Thymus (tissue), 11 donors: ENCODE results near the gene JAK1. TPM values are rescaled to one million over a fixed set of nuclear protein-coding genes. Genes with fewer than 3 reads are reported as not detected.
"Not testable (repeated sequence)": the region's sequence is repeated elsewhere in the genome, so short reads cannot be mapped to it uniquely, and the experiment has no call there.

Source experiments
- DNase-seq, 9 donors: peaks; one replicate each; pipeline ENCODE4 v3.0.0-alpha.2; 2013; ENCODE audit warnings: low spot score in 9 of 9, low read depth in 6 of 9, missing footprints in 1 of 9
- H3K27ac ChIP-seq, 2 donors: one replicate each; pipeline ENCODE4 v1.5.1; 2013; ENCODE audit warnings: control low read depth in 1 of 2, low read depth in 1 of 2, low read length in 1 of 2, mild to moderate bottlenecking in 1 of 2, moderate library complexity in 1 of 2
- H3K27me3 ChIP-seq, 2 donors: one replicate each; pipeline ENCODE4 v1.5.1; 2013; ENCODE audit warnings: low read length in 1 of 2; ENCODE audit not compliant: control insufficient read depth in 2 of 2, insufficient read depth in 1 of 2
- H3K36me3 ChIP-seq, 2 donors: one replicate each; pipeline ENCODE4 v1.5.1; 2013; ENCODE audit warnings: low read length in 1 of 2, mild to moderate bottlenecking in 1 of 2, moderate library complexity in 1 of 2; ENCODE audit not compliant: control insufficient read depth in 2 of 2, insufficient read depth in 2 of 2
- H3K4me1 ChIP-seq, 2 donors: one replicate each; pipeline ENCODE4 v1.5.1; 2013; ENCODE audit warnings: low read length in 2 of 2; ENCODE audit not compliant: control insufficient read depth in 2 of 2, insufficient read depth in 2 of 2
- H3K4me3 ChIP-seq, 2 donors: one replicate each; pipeline ENCODE4 v1.5.1; 2013; ENCODE audit warnings: low read length in 2 of 2, control low read depth in 1 of 2, mild to moderate bottlenecking in 1 of 2
- H3K9me3 ChIP-seq, 2 donors: one replicate each; pipeline ENCODE4 v1.5.1; 2013; ENCODE audit warnings: low read length in 1 of 2, mild to moderate bottlenecking in 1 of 2; ENCODE audit not compliant: control insufficient read depth in 2 of 2, insufficient read depth in 1 of 2
- WGBS: extraction: QIAGEN DNeasy Blood & Tissue Kit; methylation state at CpG from one replicate; pipeline ENCODE4 v1.1.7; 2013; 5-methylcytosine and 5-hydroxymethylcytosine counted together
- polyA plus RNA-seq: library from polyadenylated mRNA; stranded (reverse); fragments of 200-250 nt; gene quantifications from one replicate; pipeline ENCODE4 v1.2.3, GENCODE V29; 2013
- total RNA-seq: library from RNA; stranded (reverse); fragments of 120-200 nt; gene quantifications from one replicate; pipeline ENCODE4 v1.2.4, GENCODE V29; 2013
- donor health status: healthy.

The JAK1 gene
- total and polyA plus RNA-seq, 2 donors: 97.4 to 101 TPM

- H3K9me3 ChIP-seq: peaks cover 0 to 1% of the 10 kb centered on the region in 2 donors
- 91% methylated on average over 9 of the region's 9 CpGs for WGBS
- no peaks in the 10 kb centered on the region for H3K27me3 ChIP-seq
- peaks cover 4 to 15% of the 10 kb centered on the region in 2 donors for H3K4me1 ChIP-seq
- no peak overlapping the region for H3K4me3 ChIP-seq
- peak overlapping the region in 1 of 2 donors; percentile 36 for H3K27ac ChIP-seq
- DNase-seq: no peak
- H3K36me3 ChIP-seq: no peaks in the 10 kb centered on the region
Measured at GRCh38 chr1:64934115-64934877, 32.1 kb downstream of the JAK1 start.

DNA sequence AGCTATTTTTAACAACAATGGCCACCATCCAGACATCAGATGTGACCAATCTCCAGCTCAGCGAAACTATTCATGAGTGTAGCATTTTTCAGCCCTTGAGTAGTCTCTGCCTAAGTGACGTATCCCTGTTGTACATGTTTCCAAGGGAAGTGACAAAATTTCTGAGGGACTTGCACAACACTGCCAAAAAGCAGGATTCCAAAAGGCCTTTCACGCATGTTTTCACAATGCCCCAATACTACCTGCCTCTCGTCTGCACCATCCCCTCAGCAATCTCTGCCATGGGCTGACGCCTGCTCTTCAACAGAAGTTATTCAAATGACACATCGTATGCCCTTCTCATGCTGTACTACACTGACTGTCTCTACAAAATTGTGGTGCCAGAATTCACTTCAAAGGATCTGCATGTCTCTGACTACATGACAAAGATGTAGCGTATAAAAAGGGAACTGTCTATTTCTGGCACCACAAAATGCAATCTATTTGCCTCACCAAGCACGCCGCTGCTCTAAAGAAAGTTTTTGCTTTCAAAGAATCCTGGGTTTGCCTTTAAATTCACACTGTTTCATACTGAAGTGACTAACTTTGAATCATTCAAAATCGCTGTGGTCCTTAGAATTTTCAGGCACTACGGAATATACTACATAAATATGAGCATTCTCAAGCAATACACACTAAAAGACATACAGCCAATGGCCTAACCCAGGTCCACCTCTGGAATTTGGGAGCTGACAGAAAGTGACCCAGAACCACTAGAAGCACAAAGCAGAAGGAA lies 32.9 kb downstream of the JAK1 start:
- H3K27ac ChIP-seq: peak overlapping the region; percentile 10 to 61
- DNase-seq: peak in 2 of 9 donors; percentile 42 to 58
- no peak overlapping the region for H3K4me3 ChIP-seq
- H3K27me3 ChIP-seq: no peaks in the 10 kb centered on the region
- H3K4me1 ChIP-seq: peaks cover 4 to 18% of the 10 kb centered on the region in 2 donors
- peaks cover 0 to 1% of the 10 kb centered on the region in 2 donors for H3K9me3 ChIP-seq
- H3K36me3 ChIP-seq: no peaks in the 10 kb centered on the region
- WGBS: 52% methylated on average over 11 of the region's 11 CpGs

GRCh38 chr1:64932962-64933295 lies 33.4 kb downstream of the JAK1 start:
- peaks cover 0 to 1% of the 10 kb centered on the region in 2 donors for H3K9me3 ChIP-seq
- no peak for DNase-seq
- 67% methylated on average over 4 of the region's 4 CpGs for WGBS

GRCh38 chr1:64930640-64931039 lies 35.7 kb downstream of the JAK1 start:
- H3K27me3 ChIP-seq, H3K4me3 ChIP-seq, DNase-seq, H3K36me3 ChIP-seq, H3K27ac ChIP-seq, H3K9me3 ChIP-seq: not testable (repeated sequence)
- H3K4me1 ChIP-seq: peaks cover 4 to 33% of the 10 kb centered on the region in 2 donors

More at GRCh38 chr1:64932962-64933295, 33.4 kb downstream of the JAK1 start:
- H3K4me3 ChIP-seq: no peak overlapping the region
- no peaks in the 10 kb centered on the region for H3K36me3 ChIP-seq
- no peaks in the 10 kb centered on the region for H3K27me3 ChIP-seq
- H3K4me1 ChIP-seq: peaks cover 4 to 24% of the 10 kb centered on the region in 2 donors
- H3K27ac ChIP-seq: no peak overlapping the region

GRCh38 chr1:64929221-64929620 lies 37.1 kb downstream of the JAK1 start:
- Histone ChIP-seq H3K9me3 (peaks cover 1 to 4% of the 10 kb centered on the region in 2 donors), H3K27me3 (no peaks in the 10 kb centered on the region), H3K4me1 (peaks cover 15 to 43% of the 10 kb centered on the region in 2 donors), H3K27ac (no peak overlapping the region), H3K4me3 (no peak overlapping the region), H3K36me3 (no peaks in the 10 kb centered on the region)
- DNase-seq: no peak

- Histone ChIP-seq H3K36me3 (no peaks in the 10 kb centered on the region), H3K27me3 (no peaks in the 10 kb centered on the region), H3K9me3 (peaks cover 1 to 4% of the 10 kb centered on the region in 2 donors), H3K4me3 (no peak overlapping the region), H3K27ac (peak overlapping the region in 1 of 2 donors; percentile 2), H3K4me1 (peaks cover 13 to 39% of the 10 kb centered on the region in 2 donors)
- DNase-seq: peak in 1 of 9 donors; percentile 19
- over 99% methylated on average over 2 of the region's 2 CpGs for WGBS
Measured at GRCh38 chr1:64928325-64928724, 38.0 kb downstream of the JAK1 start.

GRCh38 chr1:64925594-64925993 lies 40.8 kb downstream of the JAK1 start:
- no peaks in the 10 kb centered on the region for H3K36me3 ChIP-seq
- H3K4me1 ChIP-seq: peaks cover 12 to 46% of the 10 kb centered on the region in 2 donors
- 83% methylated on average over 2 of the region's 2 CpGs for WGBS
- peaks cover 0 to 4% of the 10 kb centered on the region in 2 donors for H3K9me3 ChIP-seq
- no peak overlapping the region for H3K27ac ChIP-seq
- no peak overlapping the region for H3K4me3 ChIP-seq
- H3K27me3 ChIP-seq: no peaks in the 10 kb centered on the region
- DNase-seq: no peak

- Histone ChIP-seq H3K9me3 (peaks cover 0 to 4% of the 10 kb centered on the region in 2 donors), H3K4me3 (no peak overlapping the region), H3K27me3 (no peaks in the 10 kb centered on the region), H3K36me3 (no peaks in the 10 kb centered on the region), H3K27ac (no peak overlapping the region), H3K4me1 (peaks cover 15 to 41% of the 10 kb centered on the region in 2 donors)
- DNase-seq: no peak
- 46% methylated on average over 2 of the region's 2 CpGs for WGBS
Measured at GRCh38 chr1:64923294-64923718, 43.0 kb downstream of the JAK1 start.

- 63% methylated on average over 2 of the region's 2 CpGs for WGBS
- DNase-seq: no peak
- no peaks in the 10 kb centered on the region for H3K36me3 ChIP-seq
- peak overlapping the region in 1 of 2 donors; percentile 70 for H3K27ac ChIP-seq
- H3K27me3 ChIP-seq: no peaks in the 10 kb centered on the region
- peaks cover 0 to 4% of the 10 kb centered on the region in 2 donors for H3K9me3 ChIP-seq
- H3K4me3 ChIP-seq: no peak overlapping the region
- H3K4me1 ChIP-seq: peaks cover 19 to 40% of the 10 kb centered on the region in 2 donors
Measured at GRCh38 chr1:64922336-64922735, 44.0 kb downstream of the JAK1 start.
